ENCODE results near the gene LBR.
A peak's percentile ranks its signal among the peaks of the same experiment; 100 is the strongest.

Gene LBR

GRCh38 chr1:225468270-225469020, 40.6 kb upstream of the LBR start:
- DNase-seq: no peak

GRCh38 chr1:225467193-225468020, 39.6 kb upstream of the LBR start:
- peak; percentile 63 to 78 for DNase-seq
- peak; percentile 88 for TF ChIP-seq POLR2A (IDR thresholded peaks at IDR 0.05; ENCODE audit: low read length)
- TF ChIP-seq GATA1 (IDR thresholded peaks at IDR 0.05; ENCODE audit: low read depth, low read length): no peak

More at GRCh38 chr1:225468270-225469020, 40.6 kb upstream of the LBR start:
- TF ChIP-seq GATA1 (IDR thresholded peaks at IDR 0.05; ENCODE audit: low read depth, low read length) (no peak), POLR2A (IDR thresholded peaks at IDR 0.05; ENCODE audit: low read length) (no peak)

- TF ChIP-seq POLR2A (IDR thresholded peaks at IDR 0.05; ENCODE audit: low read length) (no peak), GATA1 (IDR thresholded peaks at IDR 0.05; ENCODE audit: low read depth, low read length) (no peak)
- no peak for DNase-seq
These were observed 39.0 kb upstream of the LBR start for GRCh38 chr1:225466848-225467192.

GRCh38 chr1:225465793-225466517, 38.1 kb upstream of the LBR start:
- TF ChIP-seq GATA1 (IDR thresholded peaks at IDR 0.05; ENCODE audit: low read depth, low read length): no peak
- no peak for TF ChIP-seq POLR2A (IDR thresholded peaks at IDR 0.05; ENCODE audit: low read length)
- DNase-seq: no peak

- DNase-seq: no peak
- TF ChIP-seq GATA1 (IDR thresholded peaks at IDR 0.05; ENCODE audit: low read depth, low read length): no peak
- TF ChIP-seq POLR2A (IDR thresholded peaks at IDR 0.05; ENCODE audit: low read length): no peak
These were observed 37.3 kb upstream of the LBR start for GRCh38 chr1:225464851-225465792.

- DNase-seq: no peak
- TF ChIP-seq GATA1 (IDR thresholded peaks at IDR 0.05; ENCODE audit: low read depth, low read length) (no peak), POLR2A (IDR thresholded peaks at IDR 0.05; ENCODE audit: low read length) (no peak)
These were observed 35.1 kb upstream of the LBR start for GRCh38 chr1:225462714-225463574.

- TF ChIP-seq GATA1 (IDR thresholded peaks at IDR 0.05; ENCODE audit: low read depth, low read length): no peak
- TF ChIP-seq POLR2A (IDR thresholded peaks at IDR 0.05; ENCODE audit: low read length): no peak
These were observed 34.5 kb upstream of the LBR start for GRCh38 chr1:225462429-225462713.

GRCh38 chr1:225461533-225462428, 33.9 kb upstream of the LBR start:
- TF ChIP-seq POLR2A (IDR thresholded peaks at IDR 0.05; ENCODE audit: low read length) (no peak), GATA1 (IDR thresholded peaks at IDR 0.05; ENCODE audit: low read depth, low read length) (no peak)
- no peak for DNase-seq

More at GRCh38 chr1:225462429-225462713, 34.5 kb upstream of the LBR start:
- no peak for DNase-seq

- DNase-seq: no peak
- TF ChIP-seq GATA1 (IDR thresholded peaks at IDR 0.05; ENCODE audit: low read depth, low read length) (no peak), POLR2A (IDR thresholded peaks at IDR 0.05; ENCODE audit: low read length) (no peak)
These were observed 33.1 kb upstream of the LBR start for GRCh38 chr1:225460737-225461532.

GRCh38 chr1:225460021-225460736, 32.3 kb upstream of the LBR start:
- no peak for TF ChIP-seq POLR2A (IDR thresholded peaks at IDR 0.05; ENCODE audit: low read length)
- TF ChIP-seq GATA1 (IDR thresholded peaks at IDR 0.05; ENCODE audit: low read depth, low read length): no peak
- no peak for DNase-seq

Measured in erythroblast (primary cell).